Heart left ventricle (tissue), 13 donors: Measurements from ENCODE around the gene MIDN.

Experiments
- POLR2A ChIP-seq, 2 donors: fragments of 450-650 bp; IDR thresholded peaks; one replicate each; pipeline ENCODE4 v1.6.1; 2017; ENCODE audit warnings: antibody characterized with exemption in 2 of 2, mild to moderate bottlenecking in 2 of 2, moderate library complexity in 2 of 2
- TF ChIP-seq, protein P1 (sequence below), 12 donors: fragments of 200-600 bp; sonication (generic) in 4 of 12; IDR thresholded peaks; one replicate each; pipeline versions ENCODE4 v1.5.0 to v1.8.0; 2018 to 2022; ENCODE audit warnings: antibody characterized with exemption in 12 of 12, mild to moderate bottlenecking in 5 of 12
- donor health status: ischemic (EF 13 %, LVEDD 7.1; RV severe dilation, severe dysfunction).
- donor health status: DM: no; HTN: yes; CAD: no.
- donor health status: DM: no; HTN: no; CAD: no.
- donor health status: ischemic (EF 25% LVEDD 6.9; RV normal size, moderate dysfunction).
- donor health status: ischemic (EF 25% LVEDD 5.7; RV mildly dilated, moderate dysfunction).
- donor health status: ischemic (EF 35%, LVEDD 5.7; RV mildly dilated, moderate dysfunction).
- donor health status: nonischemic (EF 11% LVEDD 7.7; RV severe dilation, severe dysfunction).
- donor health status: DM: yes; HTN: yes; CAD: no.
- donor health status: PGD.
- donor health status: ischemic (EF 29% LVEDD 5.4; RV normal size, mild dysfunction).
- donor health status: nonischemic (EF 23%, LVEDD 6.1; RV moderate dilation, normal function).

DNA sequence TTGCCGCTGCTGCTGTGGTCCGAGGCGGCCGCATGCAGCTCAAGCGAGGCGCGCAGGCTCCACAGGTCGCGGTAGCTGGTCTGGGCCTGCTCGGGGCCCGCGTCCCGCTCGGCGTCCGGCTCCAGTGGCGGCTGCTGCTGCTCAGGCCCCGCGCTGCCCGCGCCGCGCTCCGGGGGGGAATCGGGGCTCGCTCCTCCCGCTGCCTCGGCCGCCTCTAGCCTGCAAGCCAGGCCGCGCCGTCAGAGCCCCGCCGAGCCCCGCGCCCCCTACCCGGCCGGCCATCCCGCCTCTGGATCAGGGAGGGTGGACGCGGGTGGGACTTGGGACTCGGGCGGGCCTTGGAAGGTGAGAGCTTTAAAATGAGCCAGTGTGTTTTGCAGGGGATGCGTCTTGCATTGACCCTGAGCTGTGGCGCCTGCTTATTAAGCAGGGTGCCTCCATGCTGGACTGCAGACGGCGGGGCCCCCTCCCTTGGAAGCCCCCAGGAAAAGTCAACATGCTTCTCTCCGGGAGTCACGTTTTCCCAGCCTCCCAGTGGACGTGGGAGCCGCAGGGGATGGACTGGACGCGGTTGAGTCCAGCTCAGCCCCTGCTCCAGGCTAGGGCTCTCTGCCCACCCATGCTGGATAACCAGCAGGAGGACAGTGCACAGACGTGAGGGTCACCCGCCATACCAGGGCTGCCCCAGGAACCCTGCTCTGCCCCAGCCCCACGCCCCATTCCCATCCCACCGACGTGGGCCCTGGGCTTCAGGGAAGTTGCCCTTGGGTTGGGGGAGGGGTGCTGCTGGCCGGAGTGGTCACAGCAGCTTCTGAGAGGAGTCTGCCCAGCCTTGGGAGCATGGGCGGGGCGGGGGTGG, 18.2 kb upstream of the MIDN start:
- TF ChIP-seq POLR2A (IDR thresholded peaks at IDR 0.05): no peak
- TF ChIP-seq, protein P1, sequence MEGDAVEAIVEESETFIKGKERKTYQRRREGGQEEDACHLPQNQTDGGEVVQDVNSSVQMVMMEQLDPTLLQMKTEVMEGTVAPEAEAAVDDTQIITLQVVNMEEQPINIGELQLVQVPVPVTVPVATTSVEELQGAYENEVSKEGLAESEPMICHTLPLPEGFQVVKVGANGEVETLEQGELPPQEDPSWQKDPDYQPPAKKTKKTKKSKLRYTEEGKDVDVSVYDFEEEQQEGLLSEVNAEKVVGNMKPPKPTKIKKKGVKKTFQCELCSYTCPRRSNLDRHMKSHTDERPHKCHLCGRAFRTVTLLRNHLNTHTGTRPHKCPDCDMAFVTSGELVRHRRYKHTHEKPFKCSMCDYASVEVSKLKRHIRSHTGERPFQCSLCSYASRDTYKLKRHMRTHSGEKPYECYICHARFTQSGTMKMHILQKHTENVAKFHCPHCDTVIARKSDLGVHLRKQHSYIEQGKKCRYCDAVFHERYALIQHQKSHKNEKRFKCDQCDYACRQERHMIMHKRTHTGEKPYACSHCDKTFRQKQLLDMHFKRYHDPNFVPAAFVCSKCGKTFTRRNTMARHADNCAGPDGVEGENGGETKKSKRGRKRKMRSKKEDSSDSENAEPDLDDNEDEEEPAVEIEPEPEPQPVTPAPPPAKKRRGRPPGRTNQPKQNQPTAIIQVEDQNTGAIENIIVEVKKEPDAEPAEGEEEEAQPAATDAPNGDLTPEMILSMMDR (IDR thresholded peaks at IDR 0.05): no peak
